ENCODE results near the gene DIRAS1. TPM values are rescaled to one million over a fixed set of nuclear protein-coding genes. Genes with fewer than 3 reads are reported as not detected.

Gene DIRAS1
- total and polyA plus RNA-seq, 2 experiments from 2014 or later = 2.8 to 18.6 TPM

- no peaks in the 10 kb centered on the region; the same call in 1 of the 2 replicates for H3K36me3 ChIP-seq (ENCODE audit: insufficient read depth)
- Mint-ChIP-seq H3K9me3 (no peaks in the 10 kb centered on the region), H3K4me3 (no peak overlapping the region)
These were observed 15.5 kb upstream of the DIRAS1 start for GRCh38 chr19:2736550-2737190.

More at GRCh38 chr19:2736550-2737190, 15.5 kb upstream of the DIRAS1 start:
- Histone ChIP-seq H4K20me1 (replicated peaks; ENCODE audit: insufficient read depth) (no peaks in the 10 kb centered on the region; the same call in none of the 2 replicates), H3K4me1 (ENCODE audit: insufficient read depth) (peaks cover 4% of the 10 kb centered on the region; the same call in 1 of the 2 replicates), H3K27me3 (ENCODE audit: insufficient read depth) (no peaks in the 10 kb centered on the region), H3K4me2 (no peak overlapping the region), H3F3A (replicated peaks; ENCODE audit: low read depth) (no peaks in the 10 kb centered on the region), H3K27ac (ENCODE audit: low read depth) (no peak overlapping the region), H2AFZ (no peak overlapping the region), H3K9me2 (ENCODE audit: insufficient read depth) (no peaks in the 10 kb centered on the region), H3K79me2 (replicated peaks; ENCODE audit: insufficient read depth) (peaks cover 5% of the 10 kb centered on the region; the same call in 1 of the 2 replicates), H3K4me3 (no peak overlapping the region)
- Mint-ChIP-seq H3K4me1 (peaks cover 4% of the 10 kb centered on the region; the same call in 2 of the 3 replicates), H3K36me3 (ENCODE audit: low read depth) (peaks cover 44% of the 10 kb centered on the region), H3K27ac (no peak overlapping the region), H3K27me3 (ENCODE audit: insufficient read depth, low read depth, poor library complexity) (peaks cover 8% of the 10 kb centered on the region)
- DNase-seq (ENCODE audit: low spot score) (no peak), ATAC-seq (no peak)
- TF ChIP-seq CREB1 (CRISPR knock-in tag; IDR thresholded peaks at IDR 0.05; ENCODE audit: low read depth) (no peak), ETS1 (IDR thresholded peaks at IDR 0.05) (no peak), ZNF331 (CRISPR knock-in tag; IDR thresholded peaks at IDR 0.05; ENCODE audit: low read depth) (no peak), POLR2AphosphoS5 (IDR thresholded peaks at IDR 0.05; ENCODE audit: low read depth) (no peak), CTCF (conservative IDR thresholded peaks at IDR 0.05; ENCODE audit: low read depth in 2 of 2) (no peak), EZH2phosphoT487 (IDR thresholded peaks at IDR 0.05; ENCODE audit: unreplicated experiment) (no peak), ZNF114 (CRISPR knock-in tag; IDR thresholded peaks at IDR 0.05) (no peak), EZH2 (IDR thresholded peaks at IDR 0.05; ENCODE audit: low read depth, unreplicated experiment) (no peak), STAT1 (IDR thresholded peaks at IDR 0.05; ENCODE audit: unreplicated experiment) (no peak), NANOG (IDR thresholded peaks at IDR 0.05; ENCODE audit: borderline replicate concordance) (no peak)
- TF ChIP-seq, protein P1, sequence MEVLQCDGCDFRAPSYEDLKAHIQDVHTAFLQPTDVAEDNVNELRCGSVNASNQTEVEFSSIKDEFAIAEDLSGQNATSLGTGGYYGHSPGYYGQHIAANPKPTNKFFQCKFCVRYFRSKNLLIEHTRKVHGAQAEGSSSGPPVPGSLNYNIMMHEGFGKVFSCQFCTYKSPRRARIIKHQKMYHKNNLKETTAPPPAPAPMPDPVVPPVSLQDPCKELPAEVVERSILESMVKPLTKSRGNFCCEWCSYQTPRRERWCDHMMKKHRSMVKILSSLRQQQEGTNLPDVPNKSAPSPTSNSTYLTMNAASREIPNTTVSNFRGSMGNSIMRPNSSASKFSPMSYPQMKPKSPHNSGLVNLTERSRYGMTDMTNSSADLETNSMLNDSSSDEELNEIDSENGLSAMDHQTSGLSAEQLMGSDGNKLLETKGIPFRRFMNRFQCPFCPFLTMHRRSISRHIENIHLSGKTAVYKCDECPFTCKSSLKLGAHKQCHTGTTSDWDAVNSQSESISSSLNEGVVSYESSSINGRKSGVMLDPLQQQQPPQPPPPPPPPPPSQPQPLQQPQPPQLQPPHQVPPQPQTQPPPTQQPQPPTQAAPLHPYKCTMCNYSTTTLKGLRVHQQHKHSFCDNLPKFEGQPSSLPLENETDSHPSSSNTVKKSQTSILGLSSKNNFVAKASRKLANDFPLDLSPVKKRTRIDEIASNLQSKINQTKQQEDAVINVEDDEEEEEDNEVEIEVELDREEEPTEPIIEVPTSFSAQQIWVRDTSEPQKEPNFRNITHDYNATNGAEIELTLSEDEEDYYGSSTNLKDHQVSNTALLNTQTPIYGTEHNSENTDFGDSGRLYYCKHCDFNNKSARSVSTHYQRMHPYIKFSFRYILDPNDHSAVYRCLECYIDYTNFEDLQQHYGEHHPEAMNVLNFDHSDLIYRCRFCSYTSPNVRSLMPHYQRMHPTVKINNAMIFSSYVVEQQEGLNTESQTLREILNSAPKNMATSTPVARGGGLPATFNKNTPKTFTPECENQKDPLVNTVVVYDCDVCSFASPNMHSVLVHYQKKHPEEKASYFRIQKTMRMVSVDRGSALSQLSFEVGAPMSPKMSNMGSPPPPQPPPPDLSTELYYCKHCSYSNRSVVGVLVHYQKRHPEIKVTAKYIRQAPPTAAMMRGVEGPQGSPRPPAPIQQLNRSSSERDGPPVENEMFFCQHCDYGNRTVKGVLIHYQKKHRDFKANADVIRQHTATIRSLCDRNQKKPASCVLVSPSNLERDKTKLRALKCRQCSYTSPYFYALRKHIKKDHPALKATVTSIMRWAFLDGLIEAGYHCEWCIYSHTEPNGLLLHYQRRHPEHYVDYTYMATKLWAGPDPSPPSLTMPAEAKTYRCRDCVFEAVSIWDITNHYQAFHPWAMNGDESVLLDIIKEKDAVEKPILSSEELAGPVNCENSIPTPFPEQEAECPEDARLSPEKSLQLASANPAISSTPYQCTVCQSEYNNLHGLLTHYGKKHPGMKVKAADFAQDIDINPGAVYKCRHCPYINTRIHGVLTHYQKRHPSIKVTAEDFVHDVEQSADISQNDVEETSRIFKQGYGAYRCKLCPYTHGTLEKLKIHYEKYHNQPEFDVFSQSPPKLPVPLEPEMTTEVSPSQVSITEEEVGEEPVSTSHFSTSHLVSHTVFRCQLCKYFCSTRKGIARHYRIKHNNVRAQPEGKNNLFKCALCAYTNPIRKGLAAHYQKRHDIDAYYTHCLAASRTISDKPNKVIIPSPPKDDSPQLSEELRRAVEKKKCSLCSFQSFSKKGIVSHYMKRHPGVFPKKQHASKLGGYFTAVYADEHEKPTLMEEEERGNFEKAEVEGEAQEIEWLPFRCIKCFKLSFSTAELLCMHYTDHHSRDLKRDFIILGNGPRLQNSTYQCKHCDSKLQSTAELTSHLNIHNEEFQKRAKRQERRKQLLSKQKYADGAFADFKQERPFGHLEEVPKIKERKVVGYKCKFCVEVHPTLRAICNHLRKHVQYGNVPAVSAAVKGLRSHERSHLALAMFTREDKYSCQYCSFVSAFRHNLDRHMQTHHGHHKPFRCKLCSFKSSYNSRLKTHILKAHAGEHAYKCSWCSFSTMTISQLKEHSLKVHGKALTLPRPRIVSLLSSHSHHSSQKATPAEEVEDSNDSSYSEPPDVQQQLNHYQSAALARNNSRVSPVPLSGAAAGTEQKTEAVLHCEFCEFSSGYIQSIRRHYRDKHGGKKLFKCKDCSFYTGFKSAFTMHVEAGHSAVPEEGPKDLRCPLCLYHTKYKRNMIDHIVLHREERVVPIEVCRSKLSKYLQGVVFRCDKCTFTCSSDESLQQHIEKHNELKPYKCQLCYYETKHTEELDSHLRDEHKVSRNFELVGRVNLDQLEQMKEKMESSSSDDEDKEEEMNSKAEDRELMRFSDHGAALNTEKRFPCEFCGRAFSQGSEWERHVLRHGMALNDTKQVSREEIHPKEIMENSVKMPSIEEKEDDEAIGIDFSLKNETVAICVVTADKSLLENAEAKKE (CRISPR knock-in tag; IDR thresholded peaks at IDR 0.05) = no peak
- TF ChIP-seq, protein P2, sequence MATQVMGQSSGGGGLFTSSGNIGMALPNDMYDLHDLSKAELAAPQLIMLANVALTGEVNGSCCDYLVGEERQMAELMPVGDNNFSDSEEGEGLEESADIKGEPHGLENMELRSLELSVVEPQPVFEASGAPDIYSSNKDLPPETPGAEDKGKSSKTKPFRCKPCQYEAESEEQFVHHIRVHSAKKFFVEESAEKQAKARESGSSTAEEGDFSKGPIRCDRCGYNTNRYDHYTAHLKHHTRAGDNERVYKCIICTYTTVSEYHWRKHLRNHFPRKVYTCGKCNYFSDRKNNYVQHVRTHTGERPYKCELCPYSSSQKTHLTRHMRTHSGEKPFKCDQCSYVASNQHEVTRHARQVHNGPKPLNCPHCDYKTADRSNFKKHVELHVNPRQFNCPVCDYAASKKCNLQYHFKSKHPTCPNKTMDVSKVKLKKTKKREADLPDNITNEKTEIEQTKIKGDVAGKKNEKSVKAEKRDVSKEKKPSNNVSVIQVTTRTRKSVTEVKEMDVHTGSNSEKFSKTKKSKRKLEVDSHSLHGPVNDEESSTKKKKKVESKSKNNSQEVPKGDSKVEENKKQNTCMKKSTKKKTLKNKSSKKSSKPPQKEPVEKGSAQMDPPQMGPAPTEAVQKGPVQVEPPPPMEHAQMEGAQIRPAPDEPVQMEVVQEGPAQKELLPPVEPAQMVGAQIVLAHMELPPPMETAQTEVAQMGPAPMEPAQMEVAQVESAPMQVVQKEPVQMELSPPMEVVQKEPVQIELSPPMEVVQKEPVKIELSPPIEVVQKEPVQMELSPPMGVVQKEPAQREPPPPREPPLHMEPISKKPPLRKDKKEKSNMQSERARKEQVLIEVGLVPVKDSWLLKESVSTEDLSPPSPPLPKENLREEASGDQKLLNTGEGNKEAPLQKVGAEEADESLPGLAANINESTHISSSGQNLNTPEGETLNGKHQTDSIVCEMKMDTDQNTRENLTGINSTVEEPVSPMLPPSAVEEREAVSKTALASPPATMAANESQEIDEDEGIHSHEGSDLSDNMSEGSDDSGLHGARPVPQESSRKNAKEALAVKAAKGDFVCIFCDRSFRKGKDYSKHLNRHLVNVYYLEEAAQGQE (IDR thresholded peaks at IDR 0.05; ENCODE audit: unreplicated experiment) = no peak

Measured in GM23338 (cell line).